Peyer's patch (tissue), 4 donors: ENCODE data around the gene DOCK3.

Experiments used
- CTCF ChIP-seq, 6 experiments: fragments of 450-650 bp in 4 of 6; fragments of 200-600 bp in 2 of 6; sonication (generic) in 1 of 6; IDR thresholded peaks; one replicate each; pipeline ENCODE4 v1.5.1; 2017 to 2019; ENCODE audit warnings: antibody characterized with exemption in 6 of 6, mild to moderate bottlenecking in 3 of 6, moderate library complexity in 1 of 6
- POLR2A ChIP-seq, 2 donors: fragments of 450-650 bp; IDR thresholded peaks; one replicate each; pipeline ENCODE4 v1.5.1; 2017; ENCODE audit warnings: antibody characterized with exemption in 2 of 2, mild to moderate bottlenecking in 2 of 2, moderate library complexity in 2 of 2

GRCh38 chr3:51353131-51353530 lies 678.4 kb downstream of the DOCK3 start:
- no peak for TF ChIP-seq CTCF (IDR thresholded peaks at IDR 0.05)
- TF ChIP-seq POLR2A (IDR thresholded peaks at IDR 0.05) = no peak
